ENCODE results near the gene WDFY1. TPM values are rescaled to one million over a fixed set of nuclear protein-coding genes. Genes with fewer than 3 reads are reported as not detected.

The WDFY1 gene
- total RNA-seq, 1 donor from 2014 or later: 53.1 TPM

DNA sequence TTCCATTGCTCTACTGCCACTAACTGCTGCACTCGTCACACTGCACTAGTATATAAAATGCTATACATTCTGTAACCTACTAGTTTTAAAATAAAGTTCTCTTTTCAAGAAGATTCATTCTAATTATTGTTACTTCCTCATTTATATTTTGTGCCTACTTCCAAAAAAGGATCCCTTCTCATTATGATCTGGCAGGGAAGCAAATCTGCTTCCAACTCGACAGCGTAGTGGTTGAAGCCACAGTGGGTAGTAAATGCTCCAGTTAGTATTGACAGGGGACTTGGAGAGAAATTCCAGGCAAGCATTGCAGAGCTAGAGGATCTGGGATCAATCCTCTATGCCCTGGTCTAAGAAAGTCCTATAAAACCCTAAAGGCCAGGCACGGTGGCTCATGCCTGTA, 54.4 kb downstream of the WDFY1 start:
- Mint-ChIP-seq H3K9me3 (ENCODE audit: unreplicated experiment) (no peaks in the 10 kb centered on the region), H3K27ac (ENCODE audit: unreplicated experiment) (no peak overlapping the region), H3K4me1 (ENCODE audit: unreplicated experiment) (no peaks in the 10 kb centered on the region), H3K4me3 (ENCODE audit: unreplicated experiment) (no peak overlapping the region), H3K27me3 (ENCODE audit: unreplicated experiment) (peaks cover 3% of the 10 kb centered on the region), H3K36me3 (ENCODE audit: low read depth, unreplicated experiment) (peaks cover 24% of the 10 kb centered on the region)
- TF ChIP-seq, protein P1, sequence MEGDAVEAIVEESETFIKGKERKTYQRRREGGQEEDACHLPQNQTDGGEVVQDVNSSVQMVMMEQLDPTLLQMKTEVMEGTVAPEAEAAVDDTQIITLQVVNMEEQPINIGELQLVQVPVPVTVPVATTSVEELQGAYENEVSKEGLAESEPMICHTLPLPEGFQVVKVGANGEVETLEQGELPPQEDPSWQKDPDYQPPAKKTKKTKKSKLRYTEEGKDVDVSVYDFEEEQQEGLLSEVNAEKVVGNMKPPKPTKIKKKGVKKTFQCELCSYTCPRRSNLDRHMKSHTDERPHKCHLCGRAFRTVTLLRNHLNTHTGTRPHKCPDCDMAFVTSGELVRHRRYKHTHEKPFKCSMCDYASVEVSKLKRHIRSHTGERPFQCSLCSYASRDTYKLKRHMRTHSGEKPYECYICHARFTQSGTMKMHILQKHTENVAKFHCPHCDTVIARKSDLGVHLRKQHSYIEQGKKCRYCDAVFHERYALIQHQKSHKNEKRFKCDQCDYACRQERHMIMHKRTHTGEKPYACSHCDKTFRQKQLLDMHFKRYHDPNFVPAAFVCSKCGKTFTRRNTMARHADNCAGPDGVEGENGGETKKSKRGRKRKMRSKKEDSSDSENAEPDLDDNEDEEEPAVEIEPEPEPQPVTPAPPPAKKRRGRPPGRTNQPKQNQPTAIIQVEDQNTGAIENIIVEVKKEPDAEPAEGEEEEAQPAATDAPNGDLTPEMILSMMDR (IDR thresholded peaks at IDR 0.05; ENCODE audit: unreplicated experiment): no peak
- DNase-seq (ENCODE audit: low spot score): no peak

DNA sequence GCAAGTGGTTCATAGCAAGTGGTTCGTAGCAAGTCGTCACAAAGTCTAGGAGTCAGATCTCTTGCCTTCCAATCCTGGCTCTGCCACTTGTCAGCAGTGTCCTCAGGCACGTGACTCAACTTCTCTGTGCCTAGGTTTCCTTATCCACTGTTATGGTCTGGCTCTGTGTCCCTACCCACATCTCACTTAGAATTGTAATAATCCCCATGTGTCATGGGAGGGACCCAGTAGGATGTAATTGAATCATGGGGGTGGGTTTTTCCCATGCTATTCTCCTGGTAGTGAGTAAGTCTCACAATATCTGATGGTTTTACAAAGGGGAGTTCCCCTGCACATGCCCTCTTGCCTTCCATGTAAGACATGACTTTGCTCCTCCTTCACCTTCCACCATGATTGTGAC, 55.9 kb downstream of the WDFY1 start:
- H3K9me3 Mint-ChIP-seq (ENCODE audit: unreplicated experiment): no peaks in the 10 kb centered on the region
- no peaks in the 10 kb centered on the region for H3K4me1 Mint-ChIP-seq (ENCODE audit: unreplicated experiment)
- H3K27me3 Mint-ChIP-seq (ENCODE audit: unreplicated experiment): peaks cover 3% of the 10 kb centered on the region
- no peak overlapping the region for H3K27ac Mint-ChIP-seq (ENCODE audit: unreplicated experiment)
- H3K4me3 Mint-ChIP-seq (ENCODE audit: unreplicated experiment): no peak overlapping the region
- TF ChIP-seq, protein P1 (IDR thresholded peaks at IDR 0.05; ENCODE audit: unreplicated experiment): no peak
- DNase-seq (ENCODE audit: low spot score): no peak
- peaks cover 31% of the 10 kb centered on the region for H3K36me3 Mint-ChIP-seq (ENCODE audit: low read depth, unreplicated experiment)

DNA sequence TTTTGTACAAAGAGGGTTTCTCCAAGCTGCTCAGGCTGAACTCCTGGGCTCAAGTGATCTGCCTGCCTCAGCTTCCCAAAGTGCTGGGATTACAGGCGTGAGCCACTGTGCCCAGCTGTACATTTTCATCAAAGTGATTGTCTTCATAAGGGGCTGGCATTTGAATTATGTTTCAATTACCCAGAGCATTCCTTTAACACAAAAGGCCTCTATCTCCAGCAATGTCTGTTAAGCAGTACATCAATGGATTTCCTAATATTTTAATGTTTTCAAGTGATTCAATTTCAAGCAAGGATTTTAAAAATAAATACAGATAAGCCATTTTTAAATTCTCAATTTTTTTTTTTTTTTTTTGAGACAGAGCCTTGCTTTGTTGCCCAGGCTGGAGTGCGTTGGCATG, 56.9 kb downstream of the WDFY1 start:
- peaks cover 32% of the 10 kb centered on the region for H3K36me3 Mint-ChIP-seq (ENCODE audit: low read depth, unreplicated experiment)
- peak overlapping the region; percentile 24 for H3K27ac Mint-ChIP-seq (ENCODE audit: unreplicated experiment)
- no peaks in the 10 kb centered on the region for H3K9me3 Mint-ChIP-seq (ENCODE audit: unreplicated experiment)
- TF ChIP-seq, protein P1 (IDR thresholded peaks at IDR 0.05; ENCODE audit: unreplicated experiment): no peak
- H3K27me3 Mint-ChIP-seq (ENCODE audit: unreplicated experiment): peaks cover 3% of the 10 kb centered on the region
- no peak overlapping the region for H3K4me3 Mint-ChIP-seq (ENCODE audit: unreplicated experiment)
- DNase-seq (ENCODE audit: low spot score): no peak
- H3K4me1 Mint-ChIP-seq (ENCODE audit: unreplicated experiment): no peaks in the 10 kb centered on the region

DNA sequence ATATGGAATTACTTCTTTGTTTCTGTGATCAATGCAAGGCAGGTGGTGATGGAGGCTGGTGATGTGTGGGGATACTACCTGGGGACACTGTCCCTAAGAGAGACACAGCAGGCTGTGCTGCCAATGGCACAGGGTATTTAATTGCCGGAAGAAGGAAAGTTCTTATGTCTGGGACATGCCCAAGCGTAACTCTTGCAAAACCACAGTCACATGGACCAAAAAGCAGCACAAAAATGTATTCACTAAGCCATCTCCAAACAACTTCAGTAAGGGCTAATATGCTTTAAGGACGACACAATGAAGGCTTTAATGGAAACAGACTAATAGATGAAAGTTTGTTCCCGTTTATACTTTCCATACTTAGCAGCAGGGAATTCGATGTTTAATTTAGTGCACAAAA, 58.0 kb downstream of the WDFY1 start:
- H3K4me1 Mint-ChIP-seq (ENCODE audit: unreplicated experiment): no peaks in the 10 kb centered on the region
- peaks cover 3% of the 10 kb centered on the region for H3K27me3 Mint-ChIP-seq (ENCODE audit: unreplicated experiment)
- no peak for DNase-seq (ENCODE audit: low spot score)
- no peak overlapping the region for H3K27ac Mint-ChIP-seq (ENCODE audit: unreplicated experiment)
- no peak overlapping the region for H3K4me3 Mint-ChIP-seq (ENCODE audit: unreplicated experiment)
- TF ChIP-seq, protein P1 (IDR thresholded peaks at IDR 0.05; ENCODE audit: unreplicated experiment): no peak
- peaks cover 26% of the 10 kb centered on the region for H3K36me3 Mint-ChIP-seq (ENCODE audit: low read depth, unreplicated experiment)
- no peaks in the 10 kb centered on the region for H3K9me3 Mint-ChIP-seq (ENCODE audit: unreplicated experiment)

DNA sequence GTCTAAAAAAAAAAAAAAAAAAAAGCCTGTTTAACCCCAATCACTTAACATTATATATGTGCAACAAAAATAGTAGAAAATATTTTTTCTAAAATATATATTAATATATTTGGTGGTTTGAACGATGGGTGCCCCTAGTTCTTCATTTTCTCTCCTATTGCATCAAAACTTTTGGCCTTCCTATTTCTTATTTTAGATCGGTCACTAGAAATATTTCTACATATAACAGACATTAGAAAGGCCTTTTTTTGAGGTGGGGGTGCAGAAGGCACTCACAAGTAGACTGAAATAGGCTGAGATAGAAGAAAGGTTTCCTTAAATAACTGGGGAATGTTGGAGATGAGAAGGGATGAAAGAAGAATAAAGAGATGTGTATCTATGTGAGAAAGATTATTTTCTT, 58.4 kb downstream of the WDFY1 start:
- Mint-ChIP-seq H3K36me3 (ENCODE audit: low read depth, unreplicated experiment) (peaks cover 26% of the 10 kb centered on the region), H3K9me3 (ENCODE audit: unreplicated experiment) (no peaks in the 10 kb centered on the region), H3K27ac (ENCODE audit: unreplicated experiment) (no peak overlapping the region), H3K4me3 (ENCODE audit: unreplicated experiment) (no peak overlapping the region), H3K27me3 (ENCODE audit: unreplicated experiment) (peaks cover 3% of the 10 kb centered on the region), H3K4me1 (ENCODE audit: unreplicated experiment) (no peaks in the 10 kb centered on the region)
- DNase-seq (ENCODE audit: low spot score): no peak
- TF ChIP-seq, protein P1 (IDR thresholded peaks at IDR 0.05; ENCODE audit: unreplicated experiment): no peak
